ENCODE data around the gene RCN1. TPM values are rescaled to one million over a fixed set of nuclear protein-coding genes. Genes with fewer than 3 reads are reported as not detected.

The RCN1 gene
- total RNA-seq, 1 donor from 2014 or later: 200 TPM

DNA sequence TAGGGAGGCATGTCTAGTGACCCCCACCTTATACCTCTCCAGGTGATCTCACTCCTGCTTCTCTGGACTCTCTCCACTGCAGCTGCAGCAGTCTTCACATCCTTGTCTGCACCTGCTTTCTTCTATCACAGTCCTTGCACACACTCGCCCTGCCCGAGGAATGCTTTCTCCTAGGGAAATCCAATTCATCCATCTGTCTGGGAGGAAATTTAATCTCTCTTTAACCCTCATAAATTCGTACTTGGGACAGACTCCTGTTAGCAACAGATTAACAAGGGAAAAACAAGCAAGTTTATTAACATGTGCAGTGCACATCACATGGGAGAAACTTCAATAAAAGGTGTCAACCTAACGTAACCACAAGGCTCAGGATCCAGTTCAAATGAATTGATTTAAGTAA is 11.3 kb upstream of the RCN1 start:
- TF ChIP-seq, protein P1, sequence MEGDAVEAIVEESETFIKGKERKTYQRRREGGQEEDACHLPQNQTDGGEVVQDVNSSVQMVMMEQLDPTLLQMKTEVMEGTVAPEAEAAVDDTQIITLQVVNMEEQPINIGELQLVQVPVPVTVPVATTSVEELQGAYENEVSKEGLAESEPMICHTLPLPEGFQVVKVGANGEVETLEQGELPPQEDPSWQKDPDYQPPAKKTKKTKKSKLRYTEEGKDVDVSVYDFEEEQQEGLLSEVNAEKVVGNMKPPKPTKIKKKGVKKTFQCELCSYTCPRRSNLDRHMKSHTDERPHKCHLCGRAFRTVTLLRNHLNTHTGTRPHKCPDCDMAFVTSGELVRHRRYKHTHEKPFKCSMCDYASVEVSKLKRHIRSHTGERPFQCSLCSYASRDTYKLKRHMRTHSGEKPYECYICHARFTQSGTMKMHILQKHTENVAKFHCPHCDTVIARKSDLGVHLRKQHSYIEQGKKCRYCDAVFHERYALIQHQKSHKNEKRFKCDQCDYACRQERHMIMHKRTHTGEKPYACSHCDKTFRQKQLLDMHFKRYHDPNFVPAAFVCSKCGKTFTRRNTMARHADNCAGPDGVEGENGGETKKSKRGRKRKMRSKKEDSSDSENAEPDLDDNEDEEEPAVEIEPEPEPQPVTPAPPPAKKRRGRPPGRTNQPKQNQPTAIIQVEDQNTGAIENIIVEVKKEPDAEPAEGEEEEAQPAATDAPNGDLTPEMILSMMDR (IDR thresholded peaks at IDR 0.05; ENCODE audit: partially characterized antibody, unreplicated experiment): no peak
- H3K27me3 Mint-ChIP-seq (ENCODE audit: unreplicated experiment): peaks cover 7% of the 10 kb centered on the region
- H3K4me3 Mint-ChIP-seq (ENCODE audit: unreplicated experiment): no peak overlapping the region
- no peak for DNase-seq
- peaks cover 46% of the 10 kb centered on the region for H3K4me1 Mint-ChIP-seq (ENCODE audit: low read depth, unreplicated experiment)
- H3K9me3 Mint-ChIP-seq (ENCODE audit: unreplicated experiment): peaks cover 8% of the 10 kb centered on the region
- H3K27ac Mint-ChIP-seq (ENCODE audit: unreplicated experiment): peak overlapping the region; percentile 95
- no peaks in the 10 kb centered on the region for H3K36me3 Mint-ChIP-seq (ENCODE audit: unreplicated experiment)

DNA sequence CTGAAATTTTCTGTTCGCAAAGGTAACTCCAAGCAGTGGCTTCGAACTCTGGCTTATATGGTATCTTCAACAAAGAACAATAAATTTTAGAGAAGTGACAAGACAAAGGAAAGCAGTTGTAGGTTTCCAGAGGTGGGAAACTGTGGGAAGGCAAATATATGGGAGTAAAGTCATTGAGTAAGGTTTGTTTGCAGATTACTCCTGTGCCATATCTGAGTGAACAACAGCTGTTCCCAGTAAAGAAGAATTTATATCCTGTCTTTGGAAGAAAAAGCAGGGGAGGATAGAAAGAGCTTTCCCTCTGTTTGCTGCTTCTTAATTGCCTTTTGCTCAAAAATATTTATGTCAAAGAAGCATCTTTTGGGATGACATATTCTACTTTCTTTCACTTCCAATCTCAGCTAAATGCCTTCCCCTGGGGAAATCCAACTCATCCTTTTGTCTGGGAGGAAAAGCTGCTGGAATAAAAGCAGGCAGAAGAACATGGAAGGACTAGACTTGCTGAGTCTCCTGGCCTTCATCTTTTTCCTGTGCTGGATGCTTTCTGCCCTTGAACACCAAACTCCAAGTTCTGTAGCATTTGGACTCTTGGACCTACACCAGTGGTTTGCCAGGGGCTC is 10.4 kb upstream of the RCN1 start:
- Mint-ChIP-seq H3K4me3 (ENCODE audit: unreplicated experiment) (peak overlapping the region; percentile 50), H3K27me3 (ENCODE audit: unreplicated experiment) (peaks cover 7% of the 10 kb centered on the region), H3K4me1 (ENCODE audit: low read depth, unreplicated experiment) (peaks cover 46% of the 10 kb centered on the region), H3K36me3 (ENCODE audit: unreplicated experiment) (no peaks in the 10 kb centered on the region), H3K9me3 (ENCODE audit: unreplicated experiment) (peaks cover 8% of the 10 kb centered on the region), H3K27ac (ENCODE audit: unreplicated experiment) (peak overlapping the region; percentile 95)
- TF ChIP-seq, protein P1 (IDR thresholded peaks at IDR 0.05; ENCODE audit: partially characterized antibody, unreplicated experiment): no peak
- no peak for DNase-seq

DNA sequence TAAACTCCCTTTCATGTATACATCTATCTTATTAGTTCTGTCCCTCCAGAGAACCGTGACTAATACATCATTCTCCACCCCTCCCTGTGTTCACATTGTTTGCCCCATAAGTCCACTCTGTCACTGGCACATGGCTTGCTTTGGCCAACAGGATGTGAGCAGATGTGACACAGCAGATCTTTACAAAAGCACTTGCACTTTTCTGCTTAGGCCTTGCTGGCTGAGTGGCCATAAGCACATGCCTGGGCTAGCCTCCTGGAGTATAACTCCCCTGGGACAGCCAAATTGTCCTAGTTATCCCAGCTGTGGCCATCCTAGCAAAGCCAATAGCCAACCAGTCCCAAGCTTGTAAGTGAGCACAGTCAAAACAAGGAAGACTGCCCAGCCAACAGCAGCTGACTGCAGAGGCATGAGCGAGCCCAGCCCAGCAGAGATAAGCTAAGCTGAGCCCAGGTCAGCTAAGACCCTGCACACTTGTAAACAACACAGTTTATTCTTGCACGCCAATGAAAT is 9.7 kb upstream of the RCN1 start:
- TF ChIP-seq, protein P1 (IDR thresholded peaks at IDR 0.05; ENCODE audit: partially characterized antibody, unreplicated experiment): no peak
- Mint-ChIP-seq H3K4me1 (ENCODE audit: low read depth, unreplicated experiment) (peaks cover 47% of the 10 kb centered on the region), H3K4me3 (ENCODE audit: unreplicated experiment) (peak overlapping the region; percentile 50), H3K36me3 (ENCODE audit: unreplicated experiment) (no peaks in the 10 kb centered on the region), H3K9me3 (ENCODE audit: unreplicated experiment) (peaks cover 8% of the 10 kb centered on the region), H3K27ac (ENCODE audit: unreplicated experiment) (peak overlapping the region; percentile 95), H3K27me3 (ENCODE audit: unreplicated experiment) (peaks cover 7% of the 10 kb centered on the region)
- DNase-seq: peak; percentile 71

DNA sequence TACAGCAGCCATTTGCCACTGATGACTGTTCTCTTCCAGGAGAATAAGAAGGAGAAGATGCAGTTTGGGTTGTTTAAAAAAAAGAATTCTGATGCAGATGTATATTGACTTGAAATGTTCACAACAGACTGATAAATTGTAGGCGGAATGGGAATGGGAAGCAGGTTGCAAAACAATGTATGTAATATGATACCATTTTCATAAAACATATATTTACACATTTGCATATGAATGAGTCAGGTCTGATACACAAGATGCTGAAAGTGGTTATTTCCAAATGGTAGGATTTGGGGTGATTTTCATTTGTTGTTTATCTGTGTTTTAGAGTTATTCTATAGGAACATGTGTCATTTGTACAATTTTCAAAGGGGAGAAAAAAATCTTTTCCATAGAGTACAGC is 9.0 kb upstream of the RCN1 start:
- Mint-ChIP-seq H3K27ac (ENCODE audit: unreplicated experiment) (peak overlapping the region; percentile 95), H3K9me3 (ENCODE audit: unreplicated experiment) (peaks cover 8% of the 10 kb centered on the region), H3K4me1 (ENCODE audit: low read depth, unreplicated experiment) (peaks cover 47% of the 10 kb centered on the region), H3K4me3 (ENCODE audit: unreplicated experiment) (peak overlapping the region; percentile 21), H3K27me3 (ENCODE audit: unreplicated experiment) (peaks cover 9% of the 10 kb centered on the region), H3K36me3 (ENCODE audit: unreplicated experiment) (no peaks in the 10 kb centered on the region)
- TF ChIP-seq, protein P1 (IDR thresholded peaks at IDR 0.05; ENCODE audit: partially characterized antibody, unreplicated experiment): no peak
- no peak for DNase-seq

DNA sequence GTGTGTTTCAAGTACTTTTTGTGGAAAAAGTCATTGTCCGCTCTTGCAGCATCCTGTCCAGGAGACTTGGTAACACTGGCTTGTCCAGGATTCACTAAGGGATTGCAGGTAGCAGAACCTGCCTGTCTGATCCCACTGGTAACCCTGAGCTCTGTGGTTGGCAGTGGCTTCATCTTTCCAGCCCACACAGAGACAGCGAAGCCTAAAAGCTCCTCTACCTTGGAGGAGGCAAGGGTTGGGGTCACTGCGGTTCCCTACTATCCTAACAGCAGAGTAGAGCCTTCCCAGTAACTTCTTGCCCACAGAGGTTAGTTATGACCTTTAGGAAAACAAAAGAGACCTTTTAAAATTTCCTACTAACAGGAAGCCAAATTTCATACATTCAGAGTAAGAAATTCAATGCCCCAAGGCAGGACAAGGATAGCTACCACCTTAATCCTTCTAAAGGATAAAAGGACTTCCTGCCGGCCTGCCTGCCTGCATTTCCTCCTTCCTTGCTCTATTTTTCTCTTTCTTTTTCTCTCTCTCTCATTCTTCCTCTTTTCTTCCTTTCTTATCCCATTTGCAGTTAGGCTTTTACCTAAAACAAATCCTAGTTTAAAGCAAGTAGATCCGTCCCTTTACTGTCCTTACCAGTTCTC is 8.4 kb upstream of the RCN1 start:
- no peak for DNase-seq
- peaks cover 12% of the 10 kb centered on the region for H3K9me3 Mint-ChIP-seq (ENCODE audit: unreplicated experiment)
- peak overlapping the region; percentile 95 for H3K27ac Mint-ChIP-seq (ENCODE audit: unreplicated experiment)
- peaks cover 47% of the 10 kb centered on the region for H3K4me1 Mint-ChIP-seq (ENCODE audit: low read depth, unreplicated experiment)
- TF ChIP-seq, protein P1 (IDR thresholded peaks at IDR 0.05; ENCODE audit: partially characterized antibody, unreplicated experiment): no peak
- H3K36me3 Mint-ChIP-seq (ENCODE audit: unreplicated experiment): no peaks in the 10 kb centered on the region
- H3K27me3 Mint-ChIP-seq (ENCODE audit: unreplicated experiment): peaks cover 9% of the 10 kb centered on the region
- no peak overlapping the region for H3K4me3 Mint-ChIP-seq (ENCODE audit: unreplicated experiment)
